ENCODE data around the gene CA9.

The CA9 gene

DNA sequence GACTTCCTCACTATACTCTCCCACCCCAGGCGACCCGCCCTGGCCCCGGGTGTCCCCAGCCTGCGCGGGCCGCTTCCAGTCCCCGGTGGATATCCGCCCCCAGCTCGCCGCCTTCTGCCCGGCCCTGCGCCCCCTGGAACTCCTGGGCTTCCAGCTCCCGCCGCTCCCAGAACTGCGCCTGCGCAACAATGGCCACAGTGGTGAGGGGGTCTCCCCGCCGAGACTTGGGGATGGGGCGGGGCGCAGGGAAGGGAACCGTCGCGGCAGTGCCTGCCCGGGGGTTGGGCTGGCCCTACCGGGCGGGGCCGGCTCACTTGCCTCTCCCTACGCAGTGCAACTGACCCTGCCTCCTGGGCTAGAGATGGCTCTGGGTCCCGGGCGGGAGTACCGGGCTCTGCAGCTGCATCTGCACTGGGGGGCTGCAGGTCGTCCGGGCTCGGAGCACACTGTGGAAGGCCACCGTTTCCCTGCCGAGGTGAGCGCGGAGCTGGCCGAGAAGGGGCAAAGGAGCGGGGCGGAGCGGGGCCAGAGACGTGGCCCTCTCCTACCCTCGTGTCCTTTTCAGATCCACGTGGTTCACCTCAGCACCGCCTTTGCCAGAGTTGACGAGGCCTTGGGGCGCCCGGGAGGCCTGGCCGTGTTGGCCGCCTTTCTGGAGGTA is 2.1 kb downstream of the CA9 start:
- FAIRE-seq: no peak

DNA sequence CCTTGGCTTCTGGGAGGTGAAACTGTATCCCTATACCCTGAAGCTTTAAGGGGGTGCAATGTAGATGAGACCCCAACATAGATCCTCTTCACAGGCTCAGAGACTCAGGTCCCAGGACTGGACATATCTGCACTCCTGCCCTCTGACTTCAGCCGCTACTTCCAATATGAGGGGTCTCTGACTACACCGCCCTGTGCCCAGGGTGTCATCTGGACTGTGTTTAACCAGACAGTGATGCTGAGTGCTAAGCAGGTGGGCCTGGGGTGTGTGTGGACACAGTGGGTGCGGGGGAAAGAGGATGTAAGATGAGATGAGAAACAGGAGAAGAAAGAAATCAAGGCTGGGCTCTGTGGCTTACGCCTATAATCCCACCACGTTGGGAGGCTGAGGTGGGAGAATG is 5.4 kb downstream of the CA9 start:
- no peak for FAIRE-seq

DNA sequence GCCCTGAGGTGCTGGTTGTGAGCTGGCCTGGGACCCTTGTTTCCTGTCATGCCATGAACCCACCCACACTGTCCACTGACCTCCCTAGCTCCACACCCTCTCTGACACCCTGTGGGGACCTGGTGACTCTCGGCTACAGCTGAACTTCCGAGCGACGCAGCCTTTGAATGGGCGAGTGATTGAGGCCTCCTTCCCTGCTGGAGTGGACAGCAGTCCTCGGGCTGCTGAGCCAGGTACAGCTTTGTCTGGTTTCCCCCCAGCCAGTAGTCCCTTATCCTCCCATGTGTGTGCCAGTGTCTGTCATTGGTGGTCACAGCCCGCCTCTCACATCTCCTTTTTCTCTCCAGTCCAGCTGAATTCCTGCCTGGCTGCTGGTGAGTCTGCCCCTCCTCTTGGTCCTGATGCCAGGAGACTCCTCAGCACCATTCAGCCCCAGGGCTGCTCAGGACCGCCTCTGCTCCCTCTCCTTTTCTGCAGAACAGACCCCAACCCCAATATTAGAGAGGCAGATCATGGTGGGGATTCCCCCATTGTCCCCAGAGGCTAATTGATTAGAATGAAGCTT is 6.1 kb downstream of the CA9 start:
- FAIRE-seq: no peak

- FAIRE-seq: no peak
Measured at GRCh38 chr9:35680331-35681105, 6.8 kb downstream of the CA9 start.

GRCh38 chr9:35681341-35682002 is 7.7 kb downstream of the CA9 start:
- no peak for FAIRE-seq

DNA sequence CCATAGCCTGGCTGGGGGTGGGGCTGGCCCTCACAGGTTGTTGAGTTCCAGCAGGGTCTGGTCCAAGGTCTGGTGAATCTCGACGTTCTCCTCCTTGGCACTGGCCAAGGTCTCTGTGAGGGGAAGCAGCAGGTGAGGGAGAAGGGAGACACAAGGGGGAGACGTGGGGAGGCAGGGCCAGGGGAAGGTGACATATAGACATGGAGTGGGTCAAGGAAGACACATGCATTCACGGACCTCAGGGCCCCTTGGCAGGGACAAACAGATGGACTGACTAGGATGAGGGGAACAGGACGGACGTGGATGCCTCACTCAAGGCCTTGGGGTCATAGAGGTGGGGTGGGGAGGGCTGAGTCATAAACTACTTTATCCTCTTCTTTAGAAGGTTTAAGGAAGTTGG is 8.3 kb downstream of the CA9 start:
- no peak for FAIRE-seq

DNA sequence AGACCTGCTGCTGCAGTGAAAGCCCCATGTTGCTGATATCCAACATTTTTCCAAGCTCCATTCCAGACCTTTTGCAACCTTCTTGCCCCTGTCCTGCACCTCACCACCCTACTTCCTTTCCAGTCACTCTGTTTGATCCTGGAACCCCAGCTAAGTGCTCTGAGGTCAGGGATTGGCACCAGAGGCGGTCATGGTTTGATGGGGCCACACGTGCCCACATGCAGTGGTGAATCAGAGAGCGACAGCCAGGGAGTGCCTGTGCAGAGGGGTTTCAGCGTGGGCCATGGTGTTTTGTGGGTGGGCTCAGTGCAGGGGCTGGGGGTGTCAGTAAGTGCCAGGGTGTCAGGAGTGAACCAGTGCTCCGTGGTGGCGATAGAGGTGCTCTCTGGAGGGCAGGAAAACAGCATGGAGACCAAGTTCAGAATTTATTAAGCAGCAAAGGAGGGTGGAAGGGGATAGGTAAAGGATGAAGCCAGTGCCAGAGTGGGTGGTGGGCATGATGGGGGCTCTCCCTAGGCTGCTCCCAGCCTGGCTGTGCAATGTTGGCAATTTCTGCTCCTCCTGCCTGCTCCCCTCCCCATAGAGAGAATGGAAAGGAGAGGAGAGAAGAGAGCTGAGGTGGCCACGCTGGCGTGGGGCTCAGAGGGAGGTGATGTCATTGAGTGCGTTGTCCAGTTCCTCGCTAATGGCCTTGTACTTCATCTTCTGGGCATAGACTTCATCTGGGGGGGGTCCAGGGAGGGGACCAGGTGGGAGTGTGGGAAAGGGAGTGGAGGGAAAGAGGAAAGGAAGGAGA is 9.0 kb downstream of the CA9 start:
- FAIRE-seq: no peak

DNA sequence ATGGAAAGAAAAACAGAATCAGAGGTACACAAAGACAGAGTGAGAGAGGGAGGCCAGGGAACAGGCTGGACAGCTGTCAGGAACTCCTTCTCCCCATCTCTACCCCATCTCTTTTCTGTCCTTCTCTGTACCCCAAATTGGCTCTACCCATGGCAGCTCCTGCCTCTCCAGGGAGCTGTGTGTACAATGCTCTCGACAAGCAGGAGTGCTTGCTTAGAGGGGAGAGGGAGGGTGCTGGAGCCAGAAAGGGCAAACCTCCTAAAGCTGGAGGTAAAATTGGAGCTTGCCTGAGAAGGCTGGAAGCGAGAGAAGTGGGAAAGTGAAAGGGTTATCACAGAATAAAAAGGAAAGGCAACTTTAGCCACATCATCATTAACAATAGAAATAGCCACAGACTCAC is 9.6 kb downstream of the CA9 start:
- FAIRE-seq: no peak

- FAIRE-seq: no peak
Measured at GRCh38 chr9:35684921-35685320, 11.2 kb downstream of the CA9 start.

- FAIRE-seq: no peak
Measured at GRCh38 chr9:35685506-35685905, 11.8 kb downstream of the CA9 start.

- FAIRE-seq: no peak
Measured at GRCh38 chr9:35686222-35687203, 12.8 kb downstream of the CA9 start.

DNA sequence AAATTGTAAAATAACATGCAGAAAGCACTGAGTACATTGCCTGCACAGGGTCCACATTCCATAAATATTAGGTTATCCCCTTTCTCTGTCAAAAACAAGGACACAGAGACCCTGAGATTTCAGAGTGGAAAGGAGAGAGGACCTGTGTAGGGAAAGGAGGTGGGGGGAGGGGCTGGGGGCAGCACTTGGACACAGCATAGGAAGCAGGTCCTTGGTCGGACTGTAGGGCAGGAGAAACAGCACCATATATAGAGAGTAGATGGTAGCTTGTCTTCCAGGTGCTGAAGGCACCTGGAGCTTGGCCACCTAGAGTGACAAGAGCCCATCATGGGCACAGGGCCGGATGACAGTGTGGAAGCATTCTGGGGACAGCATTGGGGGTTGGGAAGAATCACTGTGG is 13.6 kb downstream of the CA9 start:
- FAIRE-seq: no peak

DNA sequence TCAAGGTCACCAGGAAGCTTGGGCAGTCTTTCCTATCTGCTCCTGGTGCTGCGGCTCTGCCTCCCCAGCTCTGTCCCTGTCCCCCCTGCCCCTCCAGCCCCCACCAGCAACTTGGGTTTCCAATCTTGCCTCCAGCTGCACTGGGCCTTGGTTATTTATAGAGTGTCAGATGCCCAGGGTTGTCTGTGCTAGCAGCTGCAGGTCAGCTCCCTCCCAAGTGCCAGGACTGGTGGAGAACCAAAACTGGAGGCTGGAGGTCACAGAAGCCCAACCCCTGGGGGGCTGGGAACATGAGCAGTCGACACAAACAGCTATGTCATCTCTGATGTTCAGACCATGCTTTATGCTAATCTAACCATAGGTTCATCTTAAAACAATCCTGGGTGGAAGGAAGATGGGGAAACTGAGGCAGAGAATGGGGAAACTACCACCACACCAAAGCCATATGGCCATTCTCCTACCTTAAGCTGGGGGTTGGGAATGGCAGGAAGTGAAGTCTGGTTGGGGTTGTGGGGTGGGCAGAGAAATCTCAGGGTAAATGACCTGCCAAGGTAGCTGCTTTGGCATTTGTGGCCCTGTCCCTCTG is 14.3 kb downstream of the CA9 start:
- no peak for FAIRE-seq

GRCh38 chr9:35688558-35689541 is 15.1 kb downstream of the CA9 start:
- no peak for FAIRE-seq

DNA sequence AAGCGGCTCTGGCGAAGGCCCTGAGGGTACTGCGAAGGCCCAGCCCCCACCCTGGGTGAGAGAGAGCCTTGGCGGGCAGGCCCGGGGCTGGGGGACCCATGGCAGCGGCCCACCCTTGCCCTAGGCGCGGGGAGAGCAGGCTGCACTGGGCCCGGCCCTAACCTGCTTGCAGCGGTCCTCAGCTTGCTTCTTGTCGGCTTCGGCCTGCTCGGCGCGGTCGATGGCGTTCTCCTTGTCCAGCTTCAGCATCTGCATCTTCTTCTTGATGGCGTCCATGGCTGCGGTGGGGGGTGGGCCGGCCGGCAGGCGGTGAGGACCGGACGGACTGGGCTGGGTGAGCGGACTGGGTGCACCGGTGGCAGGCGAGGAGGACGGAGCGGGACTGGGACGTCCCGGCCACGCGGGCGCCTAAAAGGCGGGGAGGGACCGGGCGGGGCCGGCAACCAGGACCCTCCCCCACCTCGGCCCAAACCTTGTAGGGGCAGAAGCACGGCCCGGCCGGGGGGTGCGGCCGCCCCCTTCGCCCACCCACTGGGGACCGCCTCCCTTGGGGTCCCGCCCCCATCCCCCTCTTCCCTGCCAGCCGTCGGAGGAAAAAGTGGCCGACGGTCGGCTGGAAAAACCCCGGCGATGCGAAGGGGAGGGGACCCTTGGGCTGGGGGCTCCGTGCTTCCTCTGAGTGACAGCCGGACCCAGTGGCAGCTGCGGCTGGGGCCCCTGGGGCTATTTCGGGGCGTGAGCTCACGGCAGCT is 16.0 kb downstream of the CA9 start, which contains the start of gene TPM2:
Gene TPM2 (minus strand): TSS at position 384 of the 752 bp plus-strand sequence. CDS start 108 bp downstream, at position 276.
- FAIRE-seq: no peak

- no peak for FAIRE-seq
Measured at GRCh38 chr9:35690294-35690613, 16.5 kb downstream of the CA9 start.

DNA sequence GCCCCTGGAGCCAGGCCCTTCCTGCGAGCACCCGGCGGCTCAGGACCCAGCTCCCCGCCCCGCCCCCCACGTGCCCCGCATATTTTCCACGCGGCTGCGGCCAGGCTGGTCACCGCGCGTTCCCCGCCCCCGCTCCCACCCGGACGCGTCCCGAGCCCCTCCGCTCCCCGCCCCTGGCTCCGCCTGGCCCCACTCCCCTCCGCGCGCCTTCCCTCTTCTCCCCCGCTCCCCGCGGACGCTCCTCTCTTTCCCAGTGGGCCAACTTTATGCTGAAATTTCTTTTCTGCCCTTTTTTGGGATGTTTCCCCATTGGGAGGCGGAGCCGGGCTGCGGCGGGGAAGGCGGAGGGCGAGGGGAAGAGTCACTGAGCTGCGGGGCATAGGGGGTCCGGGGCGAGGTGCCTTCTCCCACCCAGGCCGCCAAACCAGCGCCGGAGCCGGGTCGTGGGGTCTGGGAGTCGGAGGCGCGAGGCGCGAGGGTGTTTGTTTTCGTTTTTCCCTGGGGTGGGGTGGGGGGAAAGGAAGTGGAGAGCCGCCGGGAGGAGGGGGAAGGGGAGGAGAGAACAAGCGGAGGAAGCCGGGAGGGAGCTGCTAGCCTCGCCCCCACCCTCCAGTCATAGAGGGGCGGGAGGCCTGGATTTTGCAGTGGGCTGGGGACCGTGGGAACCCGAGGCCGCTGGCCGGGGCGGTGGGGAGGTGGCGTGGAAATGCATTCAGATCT is 17.0 kb downstream of the CA9 start:
- no peak for FAIRE-seq

- FAIRE-seq: no peak
Measured at GRCh38 chr9:35691334-35691650, 17.6 kb downstream of the CA9 start.
